Astrocyte of the spinal cord (primary cell): ENCODE measurements around the gene SGPL1.

Source experiments
- DNase-seq: peaks from one replicate; pipeline ENCODE4 v3.0.0; 2011; ENCODE audit warnings: low read depth, low spot score
- H3K4me3 ChIP-seq: 2 replicates; pipeline ENCODE4 v1.5.1; 2011; ENCODE audit warnings: low read depth, mild to moderate bottlenecking, low read length, moderate library complexity
- CTCF ChIP-seq: IDR thresholded peaks from 2 replicates; pipeline ENCODE4 v1.5.1; 2012; ENCODE audit warnings: low read depth, mild to moderate bottlenecking, low read length, inconsistent platforms
- in situ Hi-C: cut with HindIII; loops from 2 replicates; pipeline ENCODE4 v1.10.0; 2017; ENCODE audit warnings: low sequenced_read_pairs

Gene SGPL1

GRCh38 chr10:70777063-70777875 is 38.5 kb upstream of the SGPL1 start:
- in situ Hi-C loops, result no loop called here
- TF ChIP-seq CTCF, result no peak
- H3K4me3 ChIP-seq, result no peak overlapping the region
- no peak for DNase-seq

GRCh38 chr10:70778267-70778924 is 37.4 kb upstream of the SGPL1 start:
- H3K4me3 ChIP-seq, result no peak overlapping the region
- TF ChIP-seq CTCF, result no peak
- in situ Hi-C loops, result no loop called here
- no peak for DNase-seq

- no peak overlapping the region for H3K4me3 ChIP-seq
- no peak for DNase-seq
- in situ Hi-C loops, result no loop called here
- TF ChIP-seq CTCF, result no peak
Measured at GRCh38 chr10:70779088-70779487, 36.7 kb upstream of the SGPL1 start.

- in situ Hi-C loops, result no loop called here
- no peak overlapping the region for H3K4me3 ChIP-seq
- DNase-seq, result no peak
- TF ChIP-seq CTCF, result no peak
Measured at GRCh38 chr10:70779511-70780369, 36.0 kb upstream of the SGPL1 start.

- no peak for TF ChIP-seq CTCF
- no peak overlapping the region for H3K4me3 ChIP-seq
- DNase-seq, result no peak
- in situ Hi-C loops, result no loop called here
Measured at GRCh38 chr10:70780370-70780760, 35.4 kb upstream of the SGPL1 start.

- no peak for TF ChIP-seq CTCF
- no peak for DNase-seq
- no peak overlapping the region for H3K4me3 ChIP-seq
- in situ Hi-C loops, result no loop called here
Measured at GRCh38 chr10:70780772-70781171, 35.0 kb upstream of the SGPL1 start.
